ENCODE data around the gene MTA3.

GRCh38 chr2:42793334-42794270 lies 225.2 kb downstream of the MTA3 start:
- no peak for TF ChIP-seq EZH2 (IDR thresholded peaks at IDR 0.05; ENCODE audit: low read length, missing control alignments)
- TF ChIP-seq, protein P1, sequence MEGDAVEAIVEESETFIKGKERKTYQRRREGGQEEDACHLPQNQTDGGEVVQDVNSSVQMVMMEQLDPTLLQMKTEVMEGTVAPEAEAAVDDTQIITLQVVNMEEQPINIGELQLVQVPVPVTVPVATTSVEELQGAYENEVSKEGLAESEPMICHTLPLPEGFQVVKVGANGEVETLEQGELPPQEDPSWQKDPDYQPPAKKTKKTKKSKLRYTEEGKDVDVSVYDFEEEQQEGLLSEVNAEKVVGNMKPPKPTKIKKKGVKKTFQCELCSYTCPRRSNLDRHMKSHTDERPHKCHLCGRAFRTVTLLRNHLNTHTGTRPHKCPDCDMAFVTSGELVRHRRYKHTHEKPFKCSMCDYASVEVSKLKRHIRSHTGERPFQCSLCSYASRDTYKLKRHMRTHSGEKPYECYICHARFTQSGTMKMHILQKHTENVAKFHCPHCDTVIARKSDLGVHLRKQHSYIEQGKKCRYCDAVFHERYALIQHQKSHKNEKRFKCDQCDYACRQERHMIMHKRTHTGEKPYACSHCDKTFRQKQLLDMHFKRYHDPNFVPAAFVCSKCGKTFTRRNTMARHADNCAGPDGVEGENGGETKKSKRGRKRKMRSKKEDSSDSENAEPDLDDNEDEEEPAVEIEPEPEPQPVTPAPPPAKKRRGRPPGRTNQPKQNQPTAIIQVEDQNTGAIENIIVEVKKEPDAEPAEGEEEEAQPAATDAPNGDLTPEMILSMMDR (conservative IDR thresholded peaks at IDR 0.05 in 1 of 2, IDR thresholded peaks at IDR 0.05 in 1 of 2; ENCODE audit: low read depth in 1 of 2, low read length in 2 of 2) = no peak

Data from fibroblast of lung (primary cell).